Stimulated activated CD4-positive, alpha-beta T cell treated with anti-CD3 and anti-CD28 coated beads, Interleukin-12 subunit alpha, Interleukin-12 subunit beta, amount 100 ng/mL, for 24 hours (primary cell): ENCODE results near the gene MED26.

Experiments
- DNase-seq, 2 experiments: peaks; one replicate each; pipeline ENCODE4 v3.0.0-alpha.2; 2020; ENCODE audit warnings: low read depth in 2 of 2

The MED26 gene

DNA sequence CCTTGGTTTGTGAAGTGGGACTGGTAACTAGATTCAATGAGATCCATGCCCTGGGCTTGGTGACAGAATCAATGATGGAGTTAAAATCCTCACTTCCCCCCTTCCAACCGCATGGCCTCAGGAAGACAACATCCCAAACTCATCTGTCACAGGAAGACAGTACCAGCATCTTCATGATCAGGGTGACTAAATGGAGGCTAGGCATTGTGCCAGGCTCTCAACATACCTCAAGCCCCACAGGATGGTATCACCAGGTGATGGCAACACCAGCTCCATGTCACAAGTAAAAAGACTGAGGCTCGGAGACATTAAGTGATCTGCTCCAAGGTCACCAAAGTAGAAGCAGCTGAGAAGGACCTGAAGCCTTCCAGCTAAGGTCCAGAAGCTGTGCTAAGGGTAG is 14.2 kb downstream of the MED26 start:
- DNase-seq, result no peak

DNA sequence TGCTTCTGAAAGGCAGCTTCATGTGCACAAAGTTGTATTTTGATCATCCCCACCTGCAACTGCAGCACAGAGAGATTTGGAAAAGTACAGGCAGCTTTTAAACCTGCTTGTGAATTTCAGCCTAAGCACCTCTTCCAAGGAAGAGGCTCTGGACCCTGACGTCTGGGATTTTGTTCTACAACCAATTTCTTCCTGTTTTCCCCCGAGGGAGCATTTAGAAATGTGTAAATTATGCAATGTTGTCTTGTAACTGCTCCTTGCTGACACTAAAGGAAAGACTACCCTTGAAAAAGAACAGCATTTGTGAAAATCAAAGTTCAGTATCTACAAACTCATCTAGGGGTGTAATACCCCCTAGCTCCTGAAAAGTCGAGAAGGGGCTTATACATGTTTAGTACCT is 15.4 kb downstream of the MED26 start:
- no peak for DNase-seq

GRCh38 chr19:16611121-16611520 is 16.9 kb downstream of the MED26 start:
- DNase-seq, result no peak

DNA sequence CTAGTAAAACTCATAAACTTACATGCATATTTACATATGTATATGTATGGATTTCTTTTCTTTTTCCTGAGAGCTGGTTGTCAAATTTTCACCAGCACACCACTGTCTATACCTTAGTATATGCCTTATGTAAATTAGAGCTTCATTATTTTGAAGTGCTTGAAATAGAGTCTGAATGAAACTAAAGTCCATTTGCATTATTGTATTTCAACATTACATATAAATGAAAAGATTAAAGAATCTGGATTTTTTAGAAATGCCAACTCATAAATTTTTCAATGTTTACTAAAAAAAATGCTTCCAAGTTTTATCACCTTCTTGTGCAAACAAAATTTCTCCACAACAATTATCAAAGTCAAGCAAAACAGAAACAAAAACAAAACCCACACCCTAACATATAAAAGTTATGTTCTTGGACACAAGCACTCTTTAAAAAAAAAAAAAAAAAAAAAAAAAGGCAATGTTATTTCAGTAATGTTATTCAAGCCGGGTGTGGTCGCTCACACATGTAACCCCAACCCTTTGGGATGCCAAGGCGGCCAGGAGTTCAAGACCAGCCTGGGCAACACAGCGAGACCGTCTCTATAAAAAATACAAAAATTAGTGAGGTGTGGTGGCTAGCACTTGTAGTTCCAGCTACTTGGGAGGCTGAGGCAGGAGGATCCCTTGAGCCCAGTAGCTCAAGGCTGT is 18.3 kb downstream of the MED26 start:
- no peak for DNase-seq

DNA sequence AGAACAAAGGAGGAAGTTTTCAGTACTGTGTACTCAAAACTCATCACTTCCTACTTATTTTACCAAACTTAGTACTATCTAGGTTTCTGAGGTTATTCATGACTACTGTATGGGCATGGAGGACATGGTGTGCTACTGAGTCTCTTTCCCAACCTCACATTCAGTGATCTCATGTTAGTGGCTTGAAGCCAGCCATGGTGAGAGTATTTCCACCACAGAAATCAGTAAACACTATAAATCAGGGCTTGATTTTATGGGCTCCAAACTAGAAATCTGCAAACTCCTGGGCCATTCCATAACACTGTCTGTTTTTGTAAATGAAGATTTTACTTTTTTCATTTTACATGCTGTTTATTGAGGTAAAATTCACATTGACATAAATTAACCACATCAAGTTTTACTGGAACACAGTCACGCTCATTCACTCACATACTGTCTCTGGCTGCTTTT is 19.7 kb downstream of the MED26 start:
- no peak for DNase-seq

- DNase-seq, result no peak
Observed at GRCh38 chr19:16607819-16608218, 20.2 kb downstream of the MED26 start.

DNA sequence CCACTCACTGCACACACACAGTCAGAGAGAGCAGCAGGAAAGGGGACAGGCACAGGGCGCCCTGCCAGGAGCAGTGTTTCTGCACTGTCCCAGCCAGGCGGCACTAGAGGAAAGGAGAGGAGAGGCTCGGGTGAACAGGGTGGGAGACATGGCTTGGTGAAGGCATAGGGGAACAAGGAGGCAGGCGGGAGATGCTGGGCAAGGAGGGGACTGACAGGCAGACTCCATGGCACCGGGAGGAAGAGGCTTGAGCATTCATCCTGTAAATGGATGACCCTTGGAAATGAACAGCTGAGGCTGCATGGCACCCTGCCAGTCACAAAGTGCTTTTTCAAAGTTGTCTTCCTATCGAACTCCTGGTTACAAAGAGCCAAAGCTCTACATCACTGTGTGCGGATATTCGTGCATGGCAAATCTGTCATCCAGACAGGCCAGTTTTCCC is 22.4 kb downstream of the MED26 start:
- no peak for DNase-seq

DNA sequence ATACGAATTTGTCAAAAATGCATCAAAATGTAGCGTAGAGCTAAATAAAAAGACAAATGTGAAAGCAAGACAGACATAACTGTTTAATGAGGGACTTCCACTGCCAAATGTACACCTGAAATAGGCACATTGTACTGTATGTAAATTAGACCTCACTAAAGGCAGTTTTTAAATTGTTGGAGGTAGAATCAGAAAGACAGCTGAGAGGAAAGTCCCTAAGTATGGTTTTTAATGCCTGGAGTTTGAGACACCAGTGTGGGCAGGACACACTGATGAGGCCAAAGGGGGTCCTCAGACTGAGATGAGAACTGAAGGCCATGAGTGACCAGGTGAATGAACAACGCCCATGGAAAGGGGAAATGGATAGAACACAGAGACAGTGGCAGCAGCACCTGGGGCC is 22.9 kb downstream of the MED26 start:
- DNase-seq, result no peak

DNA sequence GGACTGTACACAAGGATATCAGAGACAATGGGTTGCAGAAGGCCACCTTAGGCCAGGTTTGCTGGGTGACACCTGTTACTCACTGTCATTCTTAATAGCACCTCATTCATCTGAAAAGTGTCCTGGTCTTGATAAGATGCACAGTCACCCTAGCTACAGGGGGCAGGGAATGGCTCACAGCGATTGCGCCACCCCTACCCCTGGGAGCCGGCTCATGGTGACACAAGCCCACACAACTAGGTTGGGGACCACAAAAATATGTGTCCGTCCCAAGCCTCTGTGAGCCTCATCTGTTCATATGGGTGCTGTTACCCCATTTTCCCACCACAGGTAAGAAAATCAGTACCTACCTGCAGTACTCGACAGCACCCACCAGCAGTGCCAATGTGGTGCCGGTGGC is 23.4 kb downstream of the MED26 start:
- DNase-seq, result no peak

- DNase-seq, result no peak
Observed at GRCh38 chr19:16603090-16603489, 24.9 kb downstream of the MED26 start.

GRCh38 chr19:16601378-16602052 is 26.5 kb downstream of the MED26 start:
- DNase-seq, result no peak

DNA sequence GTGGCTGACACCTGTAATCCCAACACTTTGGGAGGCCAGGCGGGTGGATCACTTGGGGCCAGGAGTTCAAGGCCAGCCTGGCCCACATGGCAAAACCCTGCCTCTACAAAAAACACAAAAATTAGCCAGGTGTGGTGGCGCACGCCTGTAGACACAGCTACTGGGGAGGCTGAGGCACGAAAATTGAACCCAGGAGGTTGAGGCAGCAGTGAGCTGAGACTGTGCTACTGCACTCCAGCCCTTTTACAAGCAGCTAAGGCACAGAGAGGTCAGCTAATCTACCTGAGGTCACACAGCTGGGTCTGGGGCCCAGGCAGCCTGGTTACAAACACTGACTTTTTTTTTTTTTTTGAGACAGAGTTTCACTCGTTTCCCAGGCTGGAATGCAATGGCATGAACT is 27.2 kb downstream of the MED26 start:
- no peak for DNase-seq

DNA sequence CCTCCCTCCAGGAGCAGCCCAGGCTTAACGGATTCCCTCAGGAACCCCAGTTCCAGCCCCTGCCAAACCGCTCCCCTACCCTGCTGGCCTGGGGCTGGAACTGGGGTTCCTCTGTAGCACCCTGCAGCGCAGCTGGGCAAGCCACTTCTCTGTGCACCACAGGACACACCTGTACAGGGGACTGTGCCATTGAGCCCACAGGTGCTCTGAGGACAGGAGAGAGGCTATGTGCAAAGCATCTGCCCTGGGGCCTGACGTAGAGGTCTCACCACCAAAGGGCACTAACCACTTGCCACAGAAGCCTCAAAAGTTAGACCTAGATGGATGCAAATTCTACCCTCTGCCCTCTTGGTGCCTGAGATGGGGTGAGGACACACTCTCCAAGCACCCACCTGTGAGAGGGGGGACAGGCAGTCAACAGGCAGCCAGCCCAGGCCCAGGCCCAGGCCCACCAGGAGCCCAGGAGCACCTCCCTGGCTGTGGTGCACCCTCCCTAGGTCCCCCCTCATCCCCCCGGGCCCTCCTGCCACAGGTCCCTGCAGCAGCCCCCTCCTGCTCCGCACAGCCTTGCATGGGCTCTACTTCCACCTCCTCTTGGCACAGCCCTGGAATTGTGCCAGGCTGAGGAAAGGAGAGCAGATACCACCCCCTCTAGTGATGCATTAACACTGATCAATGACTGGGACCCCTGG is 28.2 kb downstream of the MED26 start:
- no peak for DNase-seq

DNA sequence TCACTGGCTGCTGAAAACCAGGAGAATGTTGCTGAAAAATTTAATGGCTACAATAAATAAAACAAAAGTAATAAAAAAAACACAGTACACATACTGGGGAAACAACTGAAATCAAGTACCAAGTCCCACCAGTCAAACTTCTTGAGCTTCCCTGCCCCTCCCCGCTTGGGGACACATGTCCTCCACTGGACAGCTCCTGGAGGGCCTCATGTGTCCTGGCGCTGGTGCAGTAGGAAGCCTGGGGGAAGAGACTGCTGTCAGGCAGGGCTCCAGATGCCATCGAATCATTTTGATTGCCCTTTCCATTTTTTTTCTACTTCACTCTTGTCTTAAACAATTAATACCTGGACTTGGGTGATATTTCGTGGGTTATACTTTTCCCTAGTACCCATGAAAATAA is 29.2 kb downstream of the MED26 start:
- no peak for DNase-seq

GRCh38 chr19:16596399-16596798 is 31.6 kb downstream of the MED26 start:
- DNase-seq, result no peak

GRCh38 chr19:16595097-16595496 is 32.9 kb downstream of the MED26 start:
- no peak for DNase-seq

- no peak for DNase-seq
Observed at GRCh38 chr19:16594681-16595091, 33.3 kb downstream of the MED26 start.

DNA sequence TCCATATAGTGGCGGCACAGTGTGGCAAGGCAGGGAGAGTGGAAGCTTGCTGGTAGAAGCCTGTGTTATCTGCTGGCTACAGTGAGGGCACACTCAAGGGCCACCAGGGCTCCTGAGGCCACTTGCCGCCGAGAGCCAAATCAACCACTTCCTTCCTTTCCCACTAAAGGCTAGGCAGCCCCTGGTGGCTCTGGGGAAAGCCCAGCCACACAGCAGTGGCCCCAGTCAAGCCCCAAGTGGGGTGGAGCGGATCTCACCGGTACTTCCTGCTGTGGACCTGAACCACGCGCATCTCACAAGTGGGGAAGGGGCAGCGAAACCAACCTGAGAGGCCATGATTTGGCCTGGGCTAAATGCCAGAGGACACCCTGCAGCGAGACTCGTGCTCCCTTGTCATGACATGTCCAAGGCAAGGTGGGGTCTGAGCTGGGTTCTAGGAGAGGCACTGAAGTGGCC is 33.8 kb downstream of the MED26 start:
- DNase-seq, result no peak

- no peak for DNase-seq
Observed at GRCh38 chr19:16593181-16593580, 34.8 kb downstream of the MED26 start.

- DNase-seq, result no peak
Observed at GRCh38 chr19:16591803-16592556, 36.0 kb downstream of the MED26 start.

GRCh38 chr19:16590876-16591802 is 36.9 kb downstream of the MED26 start:
- DNase-seq, result no peak
